Panc1 (cell line): ENCODE data around the gene RAP1GAP2.
"Not testable (repeated sequence)": the region's sequence is repeated elsewhere in the genome, so short reads cannot be mapped to it uniquely, and the experiment has no call there.

Experiments used
- CTCF ChIP-seq: fragments of 450-650 bp; IDR thresholded peaks from 2 replicates; pipeline ENCODE4 v1.5.1; 2017; ENCODE audit warnings: mild to moderate bottlenecking
- SIN3A ChIP-seq: IDR thresholded peaks from 2 replicates; pipeline ENCODE4 v1.6.1; 2012; ENCODE audit warnings: low read depth, mild to moderate bottlenecking, low read length, moderate library complexity, borderline replicate concordance; ENCODE audit not compliant: insufficient read depth

GRCh38 chr17:3054868-3055267 is 258.6 kb downstream of the RAP1GAP2 start:
- TF ChIP-seq CTCF, SIN3A: not testable (repeated sequence)
